ENCODE measurements around the gene MORC3.

The MORC3 gene

GRCh38 chr21:36425286-36425685 lies 105.3 kb downstream of the MORC3 start:
- peak; percentile 62 for DNase-seq (ENCODE audit: low read depth)
- no peak overlapping the region for H3K4me3 ChIP-seq (ENCODE audit: control insufficient read depth, low read depth, low read length)
- no peak for TF ChIP-seq CTCF (conservative IDR thresholded peaks at IDR 0.05; ENCODE audit: control insufficient read depth, insufficient read depth, low read depth, low read length)

All from fibroblast of mammary gland (primary cell).